HG03108 (cell line): ENCODE data around the gene SH3RF3.

Source experiments
- ATAC-seq: cut with Tn5 transposase; IDR thresholded peaks from one replicate; pipeline ENCODE4 v1.9.1; 2021; ENCODE audit warnings: moderate library complexity; ENCODE audit not compliant: unreplicated experiment

The SH3RF3 gene

DNA sequence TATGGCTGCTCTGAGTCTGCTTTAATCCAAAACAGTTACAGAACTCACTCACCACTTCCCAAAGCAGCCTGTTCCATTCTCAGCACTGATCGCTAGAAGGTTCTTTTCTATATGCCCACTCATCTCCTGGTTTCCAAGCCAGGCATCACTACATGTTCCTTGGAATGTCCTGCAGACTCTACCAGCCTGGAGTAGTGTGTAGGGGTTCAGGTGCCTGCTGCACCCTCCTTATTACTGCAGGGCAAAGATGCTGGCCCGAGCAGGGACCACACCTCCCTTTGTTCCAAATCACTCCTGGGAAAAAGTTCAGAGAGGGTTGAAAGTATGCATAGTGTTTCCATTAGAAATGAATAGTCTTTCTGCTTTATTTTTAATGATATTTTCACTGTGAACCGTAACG is 196.6 kb downstream of the SH3RF3 start:
- no peak for ATAC-seq

DNA sequence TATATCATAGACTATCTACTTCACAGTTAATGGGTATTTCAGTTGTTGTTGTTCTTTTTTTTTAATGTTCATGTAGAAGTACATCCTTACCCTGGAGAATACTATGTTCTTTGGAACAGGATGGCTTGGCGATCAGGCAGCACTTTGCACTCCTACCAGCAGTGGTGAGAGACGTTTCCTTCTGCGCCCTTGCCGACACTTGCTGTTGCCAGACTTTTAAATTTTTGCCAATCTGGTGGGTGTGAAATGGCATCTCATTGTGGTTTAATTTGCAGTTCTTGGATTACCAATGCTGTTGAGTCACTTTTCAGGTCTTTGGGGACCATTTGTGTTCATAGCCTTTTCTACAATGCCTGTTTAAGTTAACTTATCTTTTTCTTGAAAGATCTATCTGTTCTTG is 197.3 kb downstream of the SH3RF3 start:
- ATAC-seq = no peak

DNA sequence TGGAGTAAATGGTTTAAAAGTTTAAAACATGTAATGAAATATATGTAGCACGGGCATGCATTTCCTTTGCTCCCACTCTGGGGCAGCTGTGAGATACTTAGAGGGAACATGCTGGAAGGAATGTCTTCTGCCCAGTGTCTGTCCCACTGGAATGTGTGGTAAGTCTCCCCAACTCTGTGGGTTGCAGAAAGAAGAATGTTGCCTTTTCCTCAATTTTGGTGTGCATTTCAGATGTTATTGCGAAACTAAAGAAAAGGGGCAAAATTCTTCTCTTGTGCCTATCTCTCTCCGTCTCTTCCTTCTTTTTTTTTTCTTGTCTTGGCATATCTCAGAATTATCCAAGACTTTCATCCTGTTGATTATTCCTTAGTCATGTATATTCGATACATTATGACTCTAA is 201.1 kb downstream of the SH3RF3 start:
- ATAC-seq = no peak

DNA sequence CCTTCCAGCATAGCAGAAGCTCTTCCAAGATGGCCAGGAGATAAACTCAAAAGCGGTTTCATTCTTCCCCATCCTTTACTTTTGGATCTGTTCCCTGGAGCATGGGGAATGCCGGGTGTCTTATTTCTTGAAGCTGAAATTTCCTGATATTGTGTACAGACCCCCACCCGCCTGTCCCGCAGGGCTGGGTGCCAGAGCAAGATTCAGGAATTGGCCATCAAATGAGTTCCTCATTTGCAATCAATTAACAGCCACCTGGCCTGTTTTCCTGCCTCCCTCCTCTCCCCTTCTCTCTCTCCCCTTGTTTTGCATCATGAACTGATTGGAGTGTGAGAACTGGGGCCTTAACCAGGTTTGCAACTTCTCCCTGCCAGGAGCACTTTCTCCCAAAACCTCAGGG is 202.1 kb downstream of the SH3RF3 start:
- ATAC-seq = no peak

DNA sequence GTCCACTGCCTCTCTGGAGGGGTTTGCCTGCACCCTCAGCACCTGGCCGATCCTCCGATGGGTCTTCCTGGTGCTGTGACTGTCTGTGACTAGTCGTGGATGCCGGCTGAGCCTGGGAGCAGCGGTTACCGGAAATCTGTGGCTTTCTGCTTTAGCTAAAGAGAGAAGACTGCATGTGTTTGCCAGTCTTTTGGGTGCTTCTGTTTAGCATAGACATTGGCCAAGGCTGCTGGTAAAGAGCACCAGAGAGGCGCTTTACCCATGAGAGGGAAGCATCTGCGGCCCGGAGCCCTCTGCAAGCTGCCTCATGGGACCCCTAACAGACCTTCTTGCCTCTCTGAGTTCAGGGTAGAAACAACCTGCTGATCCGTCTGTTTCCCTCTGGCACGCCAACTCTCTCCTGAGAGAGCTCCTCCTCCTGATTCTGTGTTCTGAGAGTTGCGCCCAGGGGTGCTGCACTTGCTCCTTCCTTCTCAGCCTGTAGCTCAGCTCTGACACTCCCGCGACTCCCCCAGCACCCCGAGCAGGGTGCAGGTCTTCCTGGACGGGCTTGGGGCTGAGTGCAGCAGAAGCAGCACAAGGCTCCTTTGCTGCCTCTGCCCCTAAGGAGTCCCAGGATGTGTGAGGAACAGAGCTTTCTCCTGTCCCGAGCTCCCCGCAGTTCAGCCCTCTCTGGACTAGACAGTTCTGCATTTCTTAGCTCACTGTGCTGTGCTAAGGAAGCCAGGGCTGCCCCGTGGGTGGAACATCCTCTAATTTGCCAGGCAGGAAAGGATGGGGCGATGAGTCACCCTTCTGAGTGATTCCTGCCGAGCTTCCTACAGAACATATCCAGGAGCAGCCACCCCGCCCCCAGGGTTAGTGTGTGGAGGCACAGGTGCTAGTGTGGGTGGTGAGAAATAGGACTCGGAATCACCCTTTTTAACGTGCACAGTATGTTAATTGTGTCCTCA is 203.2 kb downstream of the SH3RF3 start:
- ATAC-seq = peak; percentile 41

DNA sequence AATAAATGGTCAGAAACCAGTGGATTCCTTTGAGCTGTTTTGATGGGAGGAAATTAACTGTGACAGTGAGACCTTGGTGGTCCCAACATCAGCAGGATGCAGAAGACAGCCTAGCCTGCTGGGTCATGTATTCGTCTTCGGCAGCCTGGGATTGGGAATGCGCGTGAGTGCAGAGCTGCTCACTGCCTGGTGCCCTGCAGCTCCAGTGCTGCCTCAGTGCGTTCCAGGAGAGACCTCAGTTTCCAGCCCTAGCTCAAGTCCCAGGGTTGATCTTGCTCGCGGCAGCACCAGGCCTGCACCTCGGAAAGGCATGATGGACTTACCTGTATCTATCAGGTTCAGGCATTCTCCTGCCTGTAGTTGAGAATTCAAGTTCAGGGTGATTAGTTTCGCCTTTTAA is 203.9 kb downstream of the SH3RF3 start:
- ATAC-seq = no peak

DNA sequence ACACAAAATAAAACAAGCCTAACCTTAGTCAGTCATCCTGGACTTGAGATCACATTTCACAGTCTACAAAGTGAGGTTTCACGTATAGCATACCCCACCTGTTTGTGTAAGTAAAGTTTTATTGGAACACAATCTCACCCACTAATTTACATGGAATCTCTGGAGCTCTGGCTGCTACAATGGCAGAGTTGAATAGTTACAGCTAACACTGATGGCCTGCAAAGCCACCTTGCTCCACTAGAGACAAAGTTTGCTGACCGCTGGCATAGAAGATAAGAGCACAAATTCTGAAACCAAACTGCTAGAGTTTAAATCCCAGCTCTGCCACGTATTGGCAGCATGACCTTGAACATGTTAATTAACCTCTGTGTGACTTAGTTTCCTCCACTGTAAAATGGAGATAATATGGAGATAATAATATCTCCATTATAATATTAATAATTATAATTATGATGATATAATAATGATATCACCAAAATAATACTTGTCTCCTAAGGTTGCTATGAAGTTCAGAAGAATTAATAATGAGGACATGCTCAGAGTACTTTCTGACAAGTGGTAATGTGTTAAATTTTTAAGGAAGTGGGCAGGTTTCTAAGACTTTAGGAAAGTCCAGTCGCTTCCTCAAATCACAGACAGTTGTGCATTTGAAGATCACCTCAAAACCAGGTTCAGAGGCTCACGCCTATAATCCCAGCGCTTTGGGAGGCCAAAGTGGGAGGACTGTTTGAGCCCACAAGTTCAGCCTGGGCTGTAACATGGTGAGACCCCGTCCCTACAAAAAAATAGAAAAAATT is 204.6 kb downstream of the SH3RF3 start:
- no peak for ATAC-seq

DNA sequence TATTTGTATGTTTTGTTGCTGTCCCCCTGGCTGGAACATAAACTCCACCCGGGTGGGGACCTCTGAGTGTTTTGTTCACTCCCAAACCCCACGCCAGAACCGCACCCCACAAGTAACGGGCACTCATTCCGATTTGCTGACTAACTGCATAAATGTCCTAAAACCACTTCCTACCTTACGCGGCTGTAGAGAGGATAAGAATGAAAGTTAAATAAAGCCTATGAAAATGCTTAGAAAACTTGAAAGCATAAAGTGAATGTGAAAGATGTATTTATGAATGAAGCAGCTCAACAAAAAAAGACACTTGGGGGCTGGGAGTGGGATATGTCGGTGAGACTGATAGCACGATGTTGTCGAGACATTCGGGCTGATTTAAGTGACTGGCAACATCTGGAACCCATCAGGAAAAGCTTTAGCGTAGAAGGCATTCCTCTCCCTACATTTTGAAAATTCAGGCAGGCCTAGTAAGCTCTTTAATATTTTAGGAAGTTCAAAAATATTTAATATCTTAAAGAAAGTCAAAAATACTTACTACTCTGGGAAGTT is 206.7 kb downstream of the SH3RF3 start:
- ATAC-seq = no peak

DNA sequence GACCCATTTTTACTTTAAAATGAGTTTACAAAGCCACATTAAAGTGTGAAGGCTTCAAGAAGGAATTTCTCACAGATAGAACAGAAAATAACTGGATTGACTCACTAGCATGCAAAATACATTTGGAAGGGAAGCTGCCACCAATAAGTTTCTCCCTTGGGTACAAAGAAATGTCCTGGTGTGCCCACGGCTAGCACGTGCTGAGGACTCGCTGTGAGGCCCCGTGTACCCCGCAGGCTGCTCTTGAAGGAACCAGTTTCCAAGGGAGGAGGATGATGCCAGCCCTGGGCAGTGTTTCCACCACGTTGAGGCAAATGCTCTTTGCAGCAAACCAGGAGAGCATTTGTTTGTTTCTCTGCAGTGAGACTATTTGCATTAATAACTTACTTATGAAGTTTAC is 207.3 kb downstream of the SH3RF3 start:
- no peak for ATAC-seq

DNA sequence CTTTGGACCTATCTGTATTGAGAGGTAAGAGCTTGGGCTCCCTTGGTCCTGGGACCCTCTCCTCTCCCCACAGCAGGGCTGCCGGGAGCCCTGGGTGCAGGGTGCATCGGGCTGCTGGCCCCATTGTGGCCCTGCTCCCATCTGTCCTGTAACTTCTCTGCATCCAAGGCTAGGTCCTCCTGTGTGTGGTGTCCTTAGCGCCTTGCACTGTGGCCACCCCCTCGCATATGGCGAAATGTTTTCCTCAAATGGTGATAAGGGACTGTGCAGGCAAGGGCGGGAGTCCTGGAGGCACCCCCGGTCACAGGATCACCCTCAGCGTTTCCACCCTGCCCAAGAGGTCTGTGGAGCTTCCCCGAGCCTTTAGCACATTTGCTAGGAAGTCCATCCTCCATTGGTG is 208.2 kb downstream of the SH3RF3 start:
- ATAC-seq = no peak

DNA sequence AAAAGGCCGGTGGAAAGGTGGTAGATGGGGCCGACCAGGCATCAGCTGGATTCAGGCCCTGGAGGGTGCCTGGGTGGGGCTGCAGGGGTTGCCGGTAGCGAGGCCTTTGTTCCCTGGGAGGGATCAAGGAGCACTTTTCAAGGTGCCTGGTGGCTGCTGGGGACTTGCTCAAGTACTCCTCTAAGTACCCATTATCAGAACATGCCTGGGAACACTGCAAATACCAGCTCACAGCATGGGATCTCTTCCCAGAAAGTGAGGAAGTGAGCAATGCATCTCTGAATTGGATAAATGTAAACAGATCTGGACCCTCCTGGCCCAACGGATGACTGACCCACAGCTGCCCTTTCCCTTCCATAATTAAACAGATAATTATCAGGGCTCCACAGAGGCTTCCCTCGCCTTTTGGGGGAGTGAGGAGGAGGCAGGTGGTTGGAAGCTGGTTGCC is 210.5 kb downstream of the SH3RF3 start:
- no peak for ATAC-seq

DNA sequence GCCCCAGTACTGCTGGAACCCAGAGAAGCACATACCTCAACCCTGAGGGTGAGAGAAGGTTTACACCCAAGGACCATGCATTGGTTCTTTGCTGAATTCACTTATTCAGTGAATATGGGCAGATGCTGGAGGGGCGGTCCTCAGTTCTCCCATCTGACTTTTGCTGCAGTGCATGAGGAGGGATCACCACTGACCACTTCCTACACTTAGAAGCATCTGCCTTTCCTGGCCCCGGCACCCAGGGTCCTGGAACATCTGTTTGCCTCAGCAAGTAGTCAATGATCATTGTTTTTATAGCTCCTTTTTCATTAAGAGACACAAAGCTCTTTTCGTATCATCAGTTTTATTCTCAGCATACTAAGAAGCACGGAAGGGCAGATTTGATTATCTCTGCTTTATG is 211.4 kb downstream of the SH3RF3 start:
- no peak for ATAC-seq

DNA sequence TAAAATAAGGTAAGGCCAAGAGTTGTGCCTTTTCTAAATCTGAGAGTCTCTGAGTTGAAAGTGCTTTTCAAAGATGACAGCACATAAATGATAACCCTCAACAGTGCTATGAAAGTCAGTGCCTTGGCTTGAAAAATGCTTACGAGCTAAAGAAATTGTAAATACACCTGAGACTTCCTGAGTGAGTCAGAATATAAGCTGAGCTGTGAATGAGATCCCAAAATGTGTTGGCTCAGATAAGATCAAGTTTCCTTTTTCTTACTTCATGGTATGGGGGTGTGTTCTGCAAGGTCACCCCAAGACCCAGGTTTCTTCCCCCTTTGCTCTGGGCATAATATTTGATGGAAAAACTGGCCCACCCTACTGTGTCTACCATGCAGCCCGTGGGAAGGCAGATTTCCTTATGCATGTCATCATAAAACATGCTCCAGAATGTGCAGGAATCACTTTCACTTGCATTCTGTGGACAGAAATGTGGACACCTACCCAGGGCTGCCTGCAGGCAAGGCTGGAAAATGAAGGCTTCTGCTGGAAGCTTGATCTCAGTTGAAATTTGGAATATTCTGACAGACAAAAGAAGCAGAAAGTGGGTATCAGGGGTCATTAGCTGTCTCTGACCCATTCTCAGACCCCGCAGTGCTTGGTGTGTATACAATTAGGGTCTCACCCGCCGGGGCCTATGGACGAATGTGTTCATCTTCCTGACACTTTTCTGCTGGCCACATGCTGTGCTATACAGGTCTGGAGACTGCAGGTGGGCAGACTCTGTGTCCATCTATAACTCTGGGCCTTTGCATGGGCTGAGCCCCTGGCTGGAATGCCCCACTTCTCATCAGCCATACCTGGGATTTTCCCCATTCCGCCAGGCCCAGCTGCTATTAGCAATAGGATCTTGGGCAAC is 212.6 kb downstream of the SH3RF3 start:
- no peak for ATAC-seq

DNA sequence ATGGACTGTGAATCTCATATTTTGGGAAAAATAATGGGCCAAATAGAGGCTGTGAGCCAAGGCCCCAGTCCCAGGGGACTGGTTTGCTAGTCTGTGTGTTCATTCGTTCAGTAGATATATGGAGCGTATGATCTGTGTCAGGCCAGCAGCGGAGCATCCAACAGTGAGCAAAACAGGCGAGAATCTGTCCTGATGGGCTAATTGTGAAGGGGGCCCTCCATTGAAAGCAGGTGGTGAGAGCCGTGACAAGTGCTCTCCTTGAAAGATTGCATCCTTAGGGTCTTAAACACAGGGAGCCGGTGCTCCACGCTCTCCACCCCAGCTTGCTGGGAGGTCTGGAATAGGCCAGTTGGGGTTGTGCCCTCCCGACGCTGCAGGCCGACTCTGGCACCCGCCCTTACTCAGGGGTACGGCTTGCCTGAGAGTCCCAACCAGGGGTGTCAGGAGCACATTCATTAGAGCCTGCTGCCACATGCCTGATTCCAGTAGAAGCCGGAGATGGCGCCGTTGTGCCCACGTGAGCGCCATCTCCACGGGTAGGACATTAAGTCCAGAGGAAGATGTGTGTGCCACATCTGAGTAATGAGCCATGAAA is 213.3 kb downstream of the SH3RF3 start:
- ATAC-seq = no peak

DNA sequence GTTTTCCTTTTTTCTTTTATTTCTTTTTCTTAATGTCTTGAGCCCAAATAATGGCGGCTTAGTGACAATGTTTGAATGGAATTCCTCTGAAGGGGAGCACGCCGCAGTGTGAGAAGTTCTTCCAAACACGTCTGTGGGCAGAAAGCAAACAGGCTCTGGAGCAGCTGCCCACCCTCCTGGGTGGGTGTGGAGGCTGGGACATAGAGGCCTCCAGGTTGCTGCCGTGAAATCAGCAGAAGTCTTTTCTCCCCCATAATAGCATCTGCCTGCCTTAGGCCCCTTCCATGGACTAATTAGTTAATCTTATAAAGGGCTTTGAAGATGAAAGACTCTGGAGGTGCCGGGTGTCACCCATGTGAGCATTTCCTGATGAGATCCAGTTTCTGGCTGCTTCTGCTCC is 213.9 kb downstream of the SH3RF3 start:
- no peak for ATAC-seq

DNA sequence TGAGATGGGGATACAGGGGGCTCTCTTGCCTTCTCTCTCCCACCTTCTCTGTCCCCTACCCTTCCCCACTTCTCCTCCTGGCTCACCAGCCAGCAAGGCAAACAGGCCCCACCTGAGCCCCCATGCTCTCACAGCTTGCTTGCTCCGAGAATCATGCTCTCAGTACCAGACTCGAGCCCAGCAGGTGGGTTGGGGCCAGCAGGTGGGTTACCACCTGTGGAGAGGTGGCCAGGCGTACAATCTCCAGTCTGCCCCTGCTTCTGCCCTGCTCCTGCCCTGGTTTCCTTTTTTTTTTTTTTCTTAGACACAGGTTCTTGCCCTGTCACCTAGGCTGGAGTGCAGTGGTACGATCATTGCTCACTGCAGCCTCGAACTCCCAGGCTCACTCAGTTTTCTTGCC is 214.5 kb downstream of the SH3RF3 start:
- ATAC-seq = no peak

DNA sequence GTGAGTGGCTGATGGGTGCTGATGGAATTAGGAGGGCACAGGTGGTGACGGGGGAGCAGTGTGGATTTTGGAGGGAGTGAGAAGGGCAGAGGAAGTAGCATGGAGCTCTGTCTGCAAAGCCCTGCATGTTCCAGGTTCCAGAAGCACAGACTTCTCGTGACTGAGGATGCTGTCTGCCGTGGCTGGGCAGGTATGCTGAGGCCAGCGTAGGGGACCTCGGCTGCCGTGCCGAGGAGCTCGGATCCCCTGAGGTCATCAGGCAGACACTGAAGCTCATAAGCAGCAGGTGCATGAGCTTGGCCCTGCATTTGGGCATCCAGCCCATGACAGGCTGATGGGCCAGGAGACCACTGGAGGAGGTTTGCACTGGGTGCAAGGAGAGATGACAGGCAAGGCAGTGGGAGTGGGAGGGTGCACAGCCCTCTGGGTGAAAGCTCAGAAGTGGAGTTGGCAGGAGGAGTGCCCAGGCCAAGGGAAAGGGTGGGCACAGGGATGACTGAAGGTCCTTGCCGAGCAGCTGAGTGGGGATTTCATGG is 215.3 kb downstream of the SH3RF3 start:
- ATAC-seq = no peak

DNA sequence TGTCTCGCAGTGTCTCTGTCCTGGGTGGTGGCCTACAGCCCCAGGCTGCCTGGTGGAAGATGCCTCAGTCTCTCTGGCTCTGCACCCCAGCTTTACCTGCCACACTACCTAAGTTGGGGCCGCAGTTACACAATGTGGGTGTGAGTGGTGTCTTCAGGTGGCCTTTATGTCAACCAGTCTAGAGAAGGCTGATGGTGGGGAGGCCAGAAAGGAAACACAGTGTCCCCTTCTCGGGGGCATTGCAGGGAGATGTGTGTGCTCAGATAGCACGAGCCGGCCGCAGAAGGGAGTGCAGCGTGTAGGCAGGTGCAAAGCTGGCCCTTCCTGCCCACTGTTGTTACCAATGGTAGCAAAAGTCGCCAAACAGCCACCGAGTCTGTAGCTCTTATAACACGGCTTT is 216.1 kb downstream of the SH3RF3 start:
- no peak for ATAC-seq

DNA sequence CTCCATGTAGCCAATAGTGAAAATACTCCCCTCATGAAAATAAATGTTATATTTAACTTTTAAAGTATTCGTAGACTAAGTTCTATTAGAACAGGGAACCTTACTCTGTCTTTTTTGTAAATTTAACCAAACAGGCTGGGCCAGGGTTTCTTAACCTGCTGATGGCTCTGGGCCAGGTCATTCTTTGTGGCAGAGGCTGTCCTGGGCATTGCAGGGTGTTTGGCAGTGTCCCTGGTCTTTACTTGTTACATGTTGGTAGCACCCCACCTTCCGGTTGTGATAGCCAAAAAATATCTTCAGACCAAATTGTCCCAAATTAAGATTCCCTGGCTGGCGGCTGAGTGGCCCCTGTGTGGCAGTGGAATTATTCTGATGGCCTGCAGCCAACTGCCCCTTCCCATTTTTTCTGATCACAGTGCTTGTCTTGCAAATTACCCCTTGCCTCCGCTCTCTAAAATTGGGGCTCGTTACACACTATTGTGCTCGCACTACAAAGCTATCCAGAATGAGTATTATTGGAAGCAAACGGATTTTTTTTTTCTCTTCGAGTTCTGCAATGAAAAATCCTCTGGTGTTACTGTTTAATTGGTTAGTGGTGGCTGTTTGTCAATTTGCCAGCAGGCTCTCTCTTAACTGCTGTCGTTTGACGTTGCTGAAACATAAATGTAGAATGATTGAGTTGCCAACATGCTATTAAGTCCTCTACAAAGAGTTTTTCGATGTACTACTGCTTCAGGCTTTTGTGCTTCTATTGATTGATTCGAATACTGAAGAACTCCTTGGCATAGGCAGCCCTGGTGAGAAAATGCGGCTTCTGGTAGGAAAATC is 216.9 kb downstream of the SH3RF3 start:
- no peak for ATAC-seq
